PC-3 (cell line): Measurements from ENCODE around the gene PLEKHM3. TPM values are rescaled to one million over a fixed set of nuclear protein-coding genes. Genes with fewer than 3 reads are reported as not detected.
"Not testable (repeated sequence)": the region's sequence is repeated elsewhere in the genome, so short reads cannot be mapped to it uniquely, and the experiment has no call there.

ENCODE experiments used
- ATAC-seq: fragments of 200-7000 bp; cut with Tn5 transposase; 2 replicates; pipeline ENCODE4 v1.9.1; 2020; ENCODE audit warnings: mild to moderate bottlenecking, moderate library complexity
- BruUV-seq: library from RNA; stranded (reverse); fragments of 400-500 nt; replicated peaks from 2 replicates; lab custom pipeline; 2021; lab: Mats Ljungman, UMichigan
- CTCF ChIA-PET: fragments of 300-600 bp; sonication (Branson Sonifier 250); formaldehyde crosslinking; loops from one replicate; lab custom pipeline; 2022; ENCODE audit warnings: antibody characterized with exemption; lab: Charles Lee
- POLR2A ChIA-PET: fragments of 300-600 bp; sonication (Branson Sonifier 250); formaldehyde crosslinking; loops from one replicate; lab custom pipeline; 2022; ENCODE audit warnings: antibody characterized with exemption; ENCODE audit not compliant: unreplicated experiment; lab: Charles Lee
- DNase-seq: peaks from one replicate; pipeline ENCODE4 v3.0.0-alpha.2; 2015
- H2AFZ ChIP-seq: fragments of 300-600 bp; sonication (generic); 2 replicates; pipeline ENCODE4 v1.6.0; 2016; ENCODE audit warnings: antibody characterized with exemption, low read length
- H3F3A ChIP-seq: fragments of 300-600 bp; sonication (generic); one replicate; pipeline ENCODE4 v1.6.0; 2017; ENCODE audit warnings: antibody characterized with exemption, low read length, control low read depth, mild to moderate bottlenecking; ENCODE audit not compliant: unreplicated experiment
- H3K27ac ChIP-seq: fragments of 300-600 bp; sonication (generic); 2 replicates; pipeline ENCODE4 v1.5.1; 2016; ENCODE audit warnings: mild to moderate bottlenecking, low read length
- H3K27me3 ChIP-seq: fragments of 300-600 bp; sonication (generic); 2 replicates; pipeline ENCODE4 v1.6.1; 2016; ENCODE audit warnings: low read length, mixed read lengths
- H3K36me3 ChIP-seq: fragments of 300-600 bp; sonication (generic); 2 replicates; pipeline ENCODE4 v1.6.1; 2016; ENCODE audit warnings: low read depth, mixed run types, low read length, mixed read lengths
- H3K4me1 ChIP-seq: fragments of 300-600 bp; sonication (generic); 2 replicates; pipeline ENCODE4 v1.5.1; 2016; ENCODE audit warnings: low read length; ENCODE audit not compliant: insufficient read depth
- H3K4me2 ChIP-seq: fragments of 300-600 bp; sonication (generic); 2 replicates; pipeline ENCODE4 v1.6.0; 2016; ENCODE audit warnings: low read length
- H3K4me3 ChIP-seq: fragments of 300-600 bp; sonication (generic); 2 replicates; pipeline ENCODE4 v1.5.1; 2016; ENCODE audit warnings: mild to moderate bottlenecking, low read length, mixed read lengths
- H3K79me2 ChIP-seq: fragments of 300-600 bp; sonication (generic); 2 replicates; pipeline ENCODE4 v1.6.1; 2017; ENCODE audit warnings: low read length, mixed read lengths
- H3K9ac ChIP-seq: fragments of 300-600 bp; sonication (generic); 2 replicates; pipeline ENCODE4 v1.6.0; 2016; ENCODE audit warnings: mild to moderate bottlenecking, low read length
- H3K9me2 ChIP-seq: fragments of 300-600 bp; sonication (generic); replicated peaks from 2 replicates; pipeline ENCODE4 v1.6.1; 2016; ENCODE audit warnings: mixed run types, low read length, mixed read lengths
- H3K9me3 ChIP-seq: fragments of 300-600 bp; sonication (generic); 2 replicates; pipeline ENCODE4 v1.6.1; 2016; ENCODE audit warnings: low read length, mixed read lengths
- H4K20me1 ChIP-seq: fragments of 300-600 bp; sonication (generic); 2 replicates; pipeline ENCODE4 v1.6.1; 2016; ENCODE audit warnings: low read length, mixed read lengths
- CTCF ChIP-seq: fragments of 300-600 bp; sonication (generic); conservative IDR thresholded peaks from 2 replicates; pipeline ENCODE4 v1.5.1; 2017; ENCODE audit warnings: antibody characterized with exemption, low read depth, mild to moderate bottlenecking, low read length
- EZH2 ChIP-seq: fragments of 300-600 bp; sonication (generic); IDR thresholded peaks from one replicate; pipeline ENCODE4 v1.6.1; 2017; ENCODE audit warnings: antibody characterized with exemption, mild to moderate bottlenecking, low read length; ENCODE audit not compliant: unreplicated experiment
- EZH2phosphoT487 ChIP-seq: fragments of 300-600 bp; sonication (generic); IDR thresholded peaks from 2 replicates; pipeline ENCODE4 v1.6.1; 2018; ENCODE audit warnings: mild to moderate bottlenecking, antibody characterized with exemption, low read length, borderline replicate concordance
- intact Hi-C: fragments of 100-400 bp; cut with micrococcal nuclease; formaldehyde crosslinking; loops from 2 replicates; pipeline ENCODE4 v1.9.0; 2023
- total RNA-seq: library from RNA; depleted of rRNA; stranded (reverse); fragments of >200 nt; gene quantifications from 2 replicates; pipeline ENCODE4 v1.2.3, GENCODE V29; 2014

PLEKHM3 gene
- total RNA-seq, 1 experiment from 2014 or later: 5.9 TPM

GRCh38 chr2:208024091-208024490 lies 1.2 kb downstream of the PLEKHM3 start:
- Histone ChIP-seq H3F3A (no peaks in the 10 kb centered on the region), H2AFZ (no peak overlapping the region), H4K20me1 (no peaks in the 10 kb centered on the region), H3K27ac (no peak overlapping the region), H3K79me2 (peaks cover 8% of the 10 kb centered on the region), H3K4me3 (peak overlapping the region; percentile 91), H3K9me2 (no peaks in the 10 kb centered on the region), H3K9ac (no peak overlapping the region), H3K36me3 (no peaks in the 10 kb centered on the region), H3K4me2 (peak overlapping the region; percentile 96), H3K27me3 (no peaks in the 10 kb centered on the region), H3K9me3 (no peaks in the 10 kb centered on the region), H3K4me1 (peaks cover 5% of the 10 kb centered on the region)
- POLR2A ChIA-PET: no interaction called here
- TF ChIP-seq EZH2phosphoT487 (no peak), CTCF (no peak), EZH2 (no peak)
- DNase-seq (no peak), ATAC-seq (no peak)
- CTCF ChIA-PET: interaction anchor here (0.5 kb wide), 1 partner anchor 16 kb away, joined by 4 read pairs; no protein-coding TSS in a partner anchor
- intact Hi-C loops: loop anchor here (2.0 kb wide), 1 partner anchor 255 kb away; the partner anchor contains the start of gene FZD5
- no TSS peak for BruUV-seq

GRCh38 chr2:208020253-208020652 lies 5.1 kb downstream of the PLEKHM3 start:
- H3K36me3 ChIP-seq: no peaks in the 10 kb centered on the region
- no peak overlapping the region for H3K9ac ChIP-seq
- TF ChIP-seq CTCF: no peak
- no peak for TF ChIP-seq EZH2phosphoT487
- no peak for TF ChIP-seq EZH2
- H2AFZ ChIP-seq: no peak overlapping the region
- no peaks in the 10 kb centered on the region for H4K20me1 ChIP-seq
- no peaks in the 10 kb centered on the region for H3F3A ChIP-seq
- H3K27me3 ChIP-seq: no peaks in the 10 kb centered on the region
- no peak overlapping the region for H3K4me3 ChIP-seq
- H3K27ac ChIP-seq: no peak overlapping the region
- H3K79me2 ChIP-seq: peaks cover 8% of the 10 kb centered on the region
- intact Hi-C loops: no loop called here
- DNase-seq (no peak), ATAC-seq (no peak)
- ChIA-PET POLR2A (no interaction called here), CTCF (no interaction called here)
- H3K9me2 ChIP-seq: no peaks in the 10 kb centered on the region
- no peaks in the 10 kb centered on the region for H3K9me3 ChIP-seq
- no peak overlapping the region for H3K4me2 ChIP-seq
- H3K4me1 ChIP-seq: peaks cover 6% of the 10 kb centered on the region
- no TSS peak for BruUV-seq

GRCh38 chr2:208018124-208018712 lies 7.1 kb downstream of the PLEKHM3 start:
- H3K9me2 ChIP-seq, H2AFZ ChIP-seq, CTCF ChIA-PET, H3F3A ChIP-seq, H3K36me3 ChIP-seq, H3K9ac ChIP-seq, H3K4me3 ChIP-seq, POLR2A ChIA-PET, intact Hi-C loops, DNase-seq, H4K20me1 ChIP-seq, H3K4me2 ChIP-seq, H3K9me3 ChIP-seq, H3K27me3 ChIP-seq, BruUV-seq, H3K27ac ChIP-seq, H3K79me2 ChIP-seq, ATAC-seq: not testable (repeated sequence)
- peaks cover 26% of the 10 kb centered on the region for H3K4me1 ChIP-seq
